Mucosa of descending colon (tissue), 3 donors: ENCODE measurements around the gene RALGPS1. TPM values are rescaled to one million over a fixed set of nuclear protein-coding genes. Genes with fewer than 3 reads are reported as not detected.

Experiments
- ATAC-seq: fragments of 200-7000 bp; cut with Tn5 transposase; one replicate; pipeline ENCODE4 v1.9.1; 2020; ENCODE audit warnings: mild to moderate bottlenecking, moderate library complexity
- DNase-seq, 3 donors: peaks; one replicate each; pipeline ENCODE4 v3.0.0-alpha.2; 2020
- H3K36me3 ChIP-seq: fragments of 200-600 bp; one replicate; pipeline ENCODE4 v1.8.0; 2021; ENCODE audit warnings: low read depth, mild to moderate bottlenecking
- H3K4me1 ChIP-seq: fragments of 200-600 bp; one replicate; pipeline ENCODE4 v1.8.0; 2021; ENCODE audit warnings: low read depth, mild to moderate bottlenecking
- H3K4me3 ChIP-seq: fragments of 200-600 bp; one replicate; pipeline ENCODE4 v1.8.0; 2021; ENCODE audit warnings: mild to moderate bottlenecking
- H3K9me3 ChIP-seq: fragments of 200-600 bp; one replicate; pipeline ENCODE4 v1.8.0; 2021; ENCODE audit warnings: mild to moderate bottlenecking
- CTCF ChIP-seq: fragments of 200-600 bp; IDR thresholded peaks from one replicate; pipeline ENCODE4 v1.8.0; 2022; ENCODE audit warnings: antibody characterized with exemption, mild to moderate bottlenecking
- intact Hi-C, 2 donors: fragments of 100-400 bp; cut with DNase I in 1 of 2; cut with micrococcal nuclease in 1 of 2; formaldehyde crosslinking; loops; one replicate each; pipeline versions ENCODE4 v1.11.0 to v1.11.1; 2022; cut with DNase I, micrococcal nuclease
- total RNA-seq, 3 donors: library from RNA; stranded (reverse); fragmentation: NEBNext Ultra II Directional in 2 of 3; extraction: Animal tissue kit (Norgen Biotek cat#: 25700) in 2 of 3; gene quantifications; one replicate each; pipeline versions ENCODE4 v1.2.1 to v1.2.4, GENCODE V29; 2021 to 2023
- donor health status: DM: no; HTN: no; CAD: no; lungs with moderate emphysema.
- donor health status: DM: no; HTN: no; CAD: no.
- donor health status: DM: no; HTN: yes; CAD: no.

RALGPS1 gene
- total RNA-seq, 3 donors from 2014 or later, result 31.3 to 55.4 (median 32.1) TPM

GRCh38 chr9:126926364-126926763, 11.8 kb downstream of the RALGPS1 start:
- H3K9me3 ChIP-seq, result no peaks in the 10 kb centered on the region
- intact Hi-C loops, result no loop called here
- no peak for ATAC-seq
- no peak for TF ChIP-seq CTCF
- no peaks in the 10 kb centered on the region for H3K4me1 ChIP-seq
- H3K4me3 ChIP-seq, result no peak overlapping the region
- DNase-seq, result no peak
- H3K36me3 ChIP-seq, result no peaks in the 10 kb centered on the region

GRCh38 chr9:126927419-126927818, 12.8 kb downstream of the RALGPS1 start:
- Histone ChIP-seq H3K4me3 (no peak overlapping the region), H3K9me3 (no peaks in the 10 kb centered on the region), H3K4me1 (no peaks in the 10 kb centered on the region), H3K36me3 (no peaks in the 10 kb centered on the region)
- ATAC-seq (no peak), DNase-seq (no peak)
- TF ChIP-seq CTCF, result no peak
- intact Hi-C loops, result no loop called here

GRCh38 chr9:126932871-126933321, 18.3 kb downstream of the RALGPS1 start:
- Histone ChIP-seq H3K4me3 (no peak overlapping the region), H3K9me3 (no peaks in the 10 kb centered on the region), H3K4me1 (no peaks in the 10 kb centered on the region), H3K36me3 (no peaks in the 10 kb centered on the region)
- no peak for TF ChIP-seq CTCF
- ATAC-seq, result no peak
- intact Hi-C loops, result no loop called here
- no peak for DNase-seq

- H3K4me1 ChIP-seq, result no peaks in the 10 kb centered on the region
- DNase-seq, result no peak
- intact Hi-C loops, result no loop called here
- no peak overlapping the region for H3K4me3 ChIP-seq
- H3K9me3 ChIP-seq, result no peaks in the 10 kb centered on the region
- no peak for ATAC-seq
- no peak for TF ChIP-seq CTCF
- no peaks in the 10 kb centered on the region for H3K36me3 ChIP-seq
Observed at GRCh38 chr9:126933334-126933980, 18.9 kb downstream of the RALGPS1 start.

- ATAC-seq, result no peak
- H3K9me3 ChIP-seq, result no peaks in the 10 kb centered on the region
- no peak overlapping the region for H3K4me3 ChIP-seq
- H3K4me1 ChIP-seq, result no peaks in the 10 kb centered on the region
- no peak for DNase-seq
- no peak for TF ChIP-seq CTCF
- no peaks in the 10 kb centered on the region for H3K36me3 ChIP-seq
- intact Hi-C loops, result no loop called here
Observed at GRCh38 chr9:126934441-126934840, 19.9 kb downstream of the RALGPS1 start.

- TF ChIP-seq CTCF, result no peak
- ATAC-seq, result no peak
Observed at GRCh38 chr9:126935630-126936029, 21.0 kb downstream of the RALGPS1 start.

More at GRCh38 chr9:126935630-126936029, 21.0 kb downstream of the RALGPS1 start:
- no peak for DNase-seq
- Histone ChIP-seq H3K4me1 (no peaks in the 10 kb centered on the region), H3K36me3 (no peaks in the 10 kb centered on the region), H3K4me3 (no peak overlapping the region), H3K9me3 (no peaks in the 10 kb centered on the region)
- intact Hi-C loops, result no loop called here
